GM19452 (cell line): ENCODE measurements around the gene TTLL11.

Experiments
- ATAC-seq: cut with Tn5 transposase; IDR thresholded peaks from one replicate; pipeline ENCODE4 v1.9.1; 2021; ENCODE audit not compliant: unreplicated experiment

The TTLL11 gene

GRCh38 chr9:121887553-121888437, 205.3 kb downstream of the TTLL11 start:
- ATAC-seq, result no peak

- ATAC-seq, result no peak
These were observed 206.2 kb downstream of the TTLL11 start for GRCh38 chr9:121886759-121887485.

DNA sequence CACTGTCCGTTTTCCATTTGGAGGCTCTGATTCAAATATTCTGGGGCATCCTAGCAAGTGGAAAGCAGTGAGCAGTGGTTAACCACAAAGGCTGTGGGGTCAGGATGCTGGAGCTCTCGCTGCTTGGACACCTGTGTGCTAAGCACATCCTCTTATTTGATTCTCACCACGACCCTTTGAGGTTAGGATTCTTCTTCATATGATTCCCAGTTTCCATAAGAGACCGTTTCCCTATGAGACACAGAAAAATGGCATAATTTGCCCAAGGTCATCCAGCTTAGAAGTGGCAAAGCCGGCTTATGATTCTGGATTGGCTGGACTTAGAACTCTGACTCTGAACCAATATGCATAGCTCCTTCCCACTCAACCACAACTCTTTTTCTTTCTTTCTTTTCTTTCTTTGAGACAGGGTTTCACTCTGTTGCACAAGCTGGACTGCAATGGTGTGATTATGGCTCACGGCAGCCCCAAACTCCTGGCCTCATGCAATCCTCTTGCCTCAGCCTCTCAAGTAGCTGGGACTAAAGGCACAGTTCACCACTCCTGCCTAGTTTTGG, 207.7 kb downstream of the TTLL11 start:
- ATAC-seq, result no peak

GRCh38 chr9:121884057-121884541, 209.0 kb downstream of the TTLL11 start:
- no peak for ATAC-seq

GRCh38 chr9:121883281-121884056, 209.6 kb downstream of the TTLL11 start:
- ATAC-seq, result no peak

- ATAC-seq, result no peak
These were observed 211.1 kb downstream of the TTLL11 start for GRCh38 chr9:121881920-121882500.

- no peak for ATAC-seq
These were observed 212.7 kb downstream of the TTLL11 start for GRCh38 chr9:121880343-121880898.

- ATAC-seq, result no peak
These were observed 214.8 kb downstream of the TTLL11 start for GRCh38 chr9:121878271-121878822.

GRCh38 chr9:121876658-121877271, 216.3 kb downstream of the TTLL11 start:
- no peak for ATAC-seq

DNA sequence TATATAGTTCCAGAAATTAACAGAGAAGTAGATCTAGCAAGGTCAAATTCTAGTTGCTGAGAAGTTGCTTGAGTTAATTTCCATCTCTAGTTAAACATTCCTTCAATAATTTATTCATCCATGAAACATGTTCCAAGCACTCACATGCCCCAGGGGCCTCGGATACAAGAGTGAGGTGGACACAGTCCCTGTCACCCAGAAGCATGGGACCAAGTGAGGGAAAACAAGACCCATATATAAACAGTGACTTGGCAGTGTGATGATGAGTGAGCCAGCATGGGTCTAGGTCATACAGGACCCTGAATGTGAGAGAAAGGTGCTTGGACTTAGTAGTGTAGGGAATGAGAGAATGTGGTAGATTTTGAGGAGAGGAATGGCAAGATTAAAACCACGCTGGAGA, 216.9 kb downstream of the TTLL11 start:
- ATAC-seq, result no peak

- ATAC-seq, result no peak
These were observed 218.6 kb downstream of the TTLL11 start for GRCh38 chr9:121874524-121874923.

DNA sequence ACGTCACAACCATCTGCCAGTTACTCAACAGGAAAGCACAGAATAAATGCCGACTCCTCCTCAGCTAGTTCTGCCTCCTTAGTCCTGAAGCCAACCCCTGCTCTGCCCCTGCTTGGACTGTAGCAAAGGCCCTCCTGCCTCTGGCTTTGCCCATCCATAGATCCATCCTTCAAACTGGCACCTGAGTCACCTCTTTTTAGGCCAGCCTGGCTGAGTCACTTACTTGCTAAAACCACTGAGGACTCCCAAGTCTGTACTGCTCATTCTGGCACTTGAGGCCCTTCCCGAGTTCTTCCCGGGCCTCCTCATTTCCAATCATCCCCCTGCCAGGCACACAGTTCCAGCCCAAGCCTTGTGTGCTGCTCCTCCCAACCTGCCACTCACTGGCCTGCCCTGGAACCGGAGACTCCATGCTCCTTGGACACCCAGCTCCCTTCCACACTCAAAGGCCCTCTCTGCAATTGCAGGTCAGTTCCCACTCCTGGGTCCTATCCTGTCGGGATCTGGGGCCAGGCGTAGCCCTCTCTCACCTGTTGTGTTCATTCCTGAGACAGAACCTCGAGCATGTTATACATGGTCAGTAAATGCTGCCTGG, 221.6 kb downstream of the TTLL11 start:
- ATAC-seq, result no peak

DNA sequence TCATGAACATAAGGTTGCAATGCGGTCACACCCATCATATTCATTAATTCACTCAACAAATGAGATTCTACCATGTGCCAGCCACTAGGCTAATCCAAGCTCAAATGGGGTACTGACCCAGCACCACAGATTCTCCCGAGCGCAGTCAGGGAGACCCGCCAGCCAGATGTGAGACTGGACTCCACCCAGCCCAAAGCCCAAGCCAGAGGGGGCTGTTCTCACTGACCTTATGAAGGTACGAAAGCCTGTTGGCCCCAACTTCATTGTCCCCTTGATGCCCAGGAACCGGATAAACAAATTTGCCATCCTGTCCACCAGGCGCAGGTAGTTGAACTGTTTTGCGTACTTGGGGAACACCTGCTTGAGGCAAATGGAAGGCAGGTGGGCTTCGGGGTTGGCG, 222.8 kb downstream of the TTLL11 start:
- ATAC-seq, result no peak

- ATAC-seq, result no peak
These were observed 224.5 kb downstream of the TTLL11 start for GRCh38 chr9:121868626-121869025.

GRCh38 chr9:121866927-121867326, 226.2 kb downstream of the TTLL11 start:
- no peak for ATAC-seq

DNA sequence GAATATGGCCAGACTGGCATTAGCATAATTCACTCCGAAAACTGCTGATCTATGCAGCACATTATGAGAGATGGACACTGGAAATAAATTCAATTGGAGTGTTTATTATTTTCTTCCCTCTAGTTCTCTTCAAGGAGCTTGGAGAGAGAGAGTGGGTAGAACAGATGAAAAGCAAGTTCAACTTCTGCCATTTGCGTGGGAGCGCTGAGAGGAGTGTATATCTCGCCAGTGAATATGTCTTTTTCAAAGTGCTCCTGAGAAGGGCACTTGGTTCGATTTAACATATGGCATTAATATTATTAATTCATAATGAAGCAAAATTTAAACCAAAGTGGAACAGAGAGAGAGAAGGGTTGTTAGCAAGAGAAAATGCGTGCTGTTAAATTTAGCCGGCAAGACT, 227.2 kb downstream of the TTLL11 start:
- ATAC-seq, result no peak

- ATAC-seq, result no peak
These were observed 228.0 kb downstream of the TTLL11 start for GRCh38 chr9:121865060-121865459.

DNA sequence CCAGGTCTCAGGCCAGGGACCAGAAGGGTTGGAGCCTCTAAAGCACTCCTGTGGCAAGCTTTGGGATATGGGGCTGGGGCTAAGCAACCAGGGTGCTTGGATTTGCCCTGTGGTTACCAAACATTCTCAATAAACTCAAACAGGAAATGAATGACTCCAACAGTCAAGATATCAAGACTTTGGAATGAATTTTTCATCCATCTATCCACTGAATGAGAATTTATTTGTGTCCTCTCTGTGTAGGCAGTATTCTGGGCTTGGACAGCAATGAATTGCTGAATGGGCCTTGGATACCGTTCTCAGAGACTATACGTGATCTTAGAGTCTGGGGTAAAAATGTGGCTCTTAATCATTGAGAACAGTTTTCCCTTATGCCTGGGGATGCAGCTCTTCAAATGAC, 229.2 kb downstream of the TTLL11 start:
- ATAC-seq, result no peak
